Central memory CD8-positive, alpha-beta T cell (primary cell): ENCODE measurements around the gene NOL6.

Experiments used
- ATAC-seq: fragments of 150-1000 bp; cut with Tn5 transposase; replicated peaks from 2 replicates; pipeline ENCODE4 v1.10.0; 2022; ENCODE audit warnings: mild to moderate bottlenecking, moderate FRiP score, moderate number of reproducible peaks; ENCODE audit not compliant: poor library complexity, severe bottlenecking; ENCODE audit errors: extremely low read depth
- DNase-seq, 2 donors: peaks; one replicate each; pipeline ENCODE4 v3.0.0; 2021; ENCODE audit warnings: low spot score in 2 of 2
- H3K27ac Mint-ChIP-seq: one replicate; pipeline ENCODE4 v1.8.0; 2022; ENCODE audit warnings: low read depth, mild to moderate bottlenecking, moderate library complexity, mixed read lengths
- H3K27me3 Mint-ChIP-seq: one replicate; pipeline ENCODE4 v1.8.0; 2022; ENCODE audit warnings: mixed read lengths
- H3K36me3 Mint-ChIP-seq: one replicate; pipeline ENCODE4 v1.8.0; 2022; ENCODE audit warnings: mild to moderate bottlenecking, moderate library complexity, mixed read lengths; ENCODE audit not compliant: insufficient read depth
- H3K4me1 Mint-ChIP-seq: one replicate; pipeline ENCODE4 v1.8.0; 2022; ENCODE audit warnings: mixed read lengths
- H3K4me3 Mint-ChIP-seq: one replicate; pipeline ENCODE4 v1.8.0; 2022; ENCODE audit warnings: mild to moderate bottlenecking, moderate library complexity, mixed read lengths
- H3K9me3 Mint-ChIP-seq: one replicate; pipeline ENCODE4 v1.8.0; 2022; ENCODE audit warnings: mixed read lengths

Gene NOL6

GRCh38 chr9:33416996-33417395, 56.7 kb downstream of the NOL6 start:
- Mint-ChIP-seq H3K27me3 (no peaks in the 10 kb centered on the region), H3K9me3 (no peaks in the 10 kb centered on the region), H3K36me3 (peaks cover 4% of the 10 kb centered on the region), H3K27ac (peak overlapping the region; percentile 84), H3K4me1 (peaks cover 33% of the 10 kb centered on the region), H3K4me3 (peak overlapping the region; percentile 59)
- ATAC-seq (no peak), DNase-seq (no peak)

GRCh38 chr9:33415501-33416038, 58.2 kb downstream of the NOL6 start:
- peak overlapping the region; percentile 84 for H3K27ac Mint-ChIP-seq
- H3K9me3 Mint-ChIP-seq = no peaks in the 10 kb centered on the region
- DNase-seq (peak; percentile 87 to 89), ATAC-seq (peak; percentile 91)
- H3K4me1 Mint-ChIP-seq = peaks cover 33% of the 10 kb centered on the region
- H3K36me3 Mint-ChIP-seq = peaks cover 4% of the 10 kb centered on the region
- peak overlapping the region; percentile 57 for H3K4me3 Mint-ChIP-seq
- no peaks in the 10 kb centered on the region for H3K27me3 Mint-ChIP-seq

GRCh38 chr9:33414889-33415500, 58.7 kb downstream of the NOL6 start:
- peak overlapping the region; percentile 57 for H3K4me3 Mint-ChIP-seq
- no peak for DNase-seq
- peaks cover 4% of the 10 kb centered on the region for H3K36me3 Mint-ChIP-seq
- no peaks in the 10 kb centered on the region for H3K9me3 Mint-ChIP-seq
- peaks cover 33% of the 10 kb centered on the region for H3K4me1 Mint-ChIP-seq
- no peak for ATAC-seq
- H3K27me3 Mint-ChIP-seq = no peaks in the 10 kb centered on the region
- H3K27ac Mint-ChIP-seq = peak overlapping the region; percentile 84

GRCh38 chr9:33414268-33414667, 59.5 kb downstream of the NOL6 start:
- Mint-ChIP-seq H3K27ac (no peak overlapping the region), H3K9me3 (no peaks in the 10 kb centered on the region), H3K4me3 (no peak overlapping the region), H3K27me3 (no peaks in the 10 kb centered on the region), H3K4me1 (peaks cover 33% of the 10 kb centered on the region), H3K36me3 (peaks cover 4% of the 10 kb centered on the region)
- DNase-seq (no peak), ATAC-seq (no peak)
